Measurements from ENCODE around the gene YEATS2.

DNA sequence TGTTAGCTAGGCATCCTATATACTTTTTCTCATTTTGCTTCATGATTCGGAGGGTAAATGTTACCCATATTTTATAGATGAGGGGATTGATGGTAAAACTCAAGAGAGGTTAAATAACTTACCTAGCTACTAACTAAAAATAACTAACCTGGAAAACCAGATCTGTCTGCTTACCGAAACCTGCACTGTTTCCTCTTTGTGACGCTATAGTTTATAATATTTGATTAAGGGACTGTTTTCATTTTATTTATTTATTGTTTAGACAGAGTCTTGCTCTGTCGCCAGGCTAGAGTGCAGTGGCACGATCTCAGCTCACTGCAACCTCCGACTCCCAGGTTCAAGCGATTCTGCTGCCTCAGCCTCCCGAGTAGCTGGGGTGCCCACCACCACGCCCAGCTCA is 71.9 kb downstream of the YEATS2 start:
- TF ChIP-seq POLR2AphosphoS5 (IDR thresholded peaks at IDR 0.05; ENCODE audit: insufficient read depth in 1 of 2, low read depth in 1 of 2) (no peak), POLR2A (IDR thresholded peaks at IDR 0.05) (no peak)
